ENCODE measurements around the gene ALLC.

GRCh38 chr2:3619033-3619432 lies 39.0 kb upstream of the ALLC start:
- TF ChIP-seq CTCF (IDR thresholded peaks at IDR 0.05; ENCODE audit: borderline replicate concordance, extremely low read depth, low read length, poor library complexity, severe bottlenecking): no peak
- no peak for TF ChIP-seq EZH2 (IDR thresholded peaks at IDR 0.05; ENCODE audit: borderline replicate concordance, low read depth, low read length, severe bottlenecking)
